DMS114 treated with DMSO at 0.1 percent for 48 hours (cell line): ENCODE data around the gene IRF4.

Source experiments
- DNase-seq: peaks from one replicate; lab custom pipeline; 2025; ENCODE audit not compliant: unreplicated experiment; lab: John Stamatoyannopoulos, UW

IRF4 gene

GRCh38 chr6:353642-354614 lies 37.6 kb upstream of the IRF4 start:
- DNase-seq = no peak

GRCh38 chr6:354631-355280 lies 36.8 kb upstream of the IRF4 start:
- no peak for DNase-seq

- no peak for DNase-seq
Observed at GRCh38 chr6:355373-356208, 36.0 kb upstream of the IRF4 start.

GRCh38 chr6:356828-357251 lies 34.7 kb upstream of the IRF4 start:
- no peak for DNase-seq

- DNase-seq = no peak
Observed at GRCh38 chr6:357261-357790, 34.2 kb upstream of the IRF4 start.

GRCh38 chr6:357791-358341 lies 33.7 kb upstream of the IRF4 start:
- DNase-seq = no peak

GRCh38 chr6:358432-358831 lies 33.1 kb upstream of the IRF4 start:
- no peak for DNase-seq

- no peak for DNase-seq
Observed at GRCh38 chr6:358847-359246, 32.7 kb upstream of the IRF4 start.

- no peak for DNase-seq
Observed at GRCh38 chr6:359261-360035, 32.1 kb upstream of the IRF4 start.

- no peak for DNase-seq
Observed at GRCh38 chr6:360349-360748, 31.2 kb upstream of the IRF4 start.

- DNase-seq = no peak
Observed at GRCh38 chr6:360764-361373, 30.7 kb upstream of the IRF4 start.

GRCh38 chr6:361411-362132 lies 30.0 kb upstream of the IRF4 start:
- DNase-seq = no peak

- DNase-seq = no peak
Observed at GRCh38 chr6:362231-362923, 29.2 kb upstream of the IRF4 start.

- DNase-seq = no peak
Observed at GRCh38 chr6:362924-363249, 28.7 kb upstream of the IRF4 start.

GRCh38 chr6:363291-363690 lies 28.3 kb upstream of the IRF4 start:
- DNase-seq = no peak

GRCh38 chr6:363909-364308 lies 27.6 kb upstream of the IRF4 start:
- DNase-seq = no peak

- DNase-seq = no peak
Observed at GRCh38 chr6:364609-365540, 26.7 kb upstream of the IRF4 start.

- DNase-seq = no peak
Observed at GRCh38 chr6:365835-366234, 25.7 kb upstream of the IRF4 start.
